ENCODE results near the gene HLA-DPA1. TPM values are rescaled to one million over a fixed set of nuclear protein-coding genes. Genes with fewer than 3 reads are reported as not detected.
"Not testable (repeated sequence)": the region's sequence is repeated elsewhere in the genome, so short reads cannot be mapped to it uniquely, and the experiment has no call there.

HLA-DPA1 gene
- total RNA-seq, 6 experiments from 2014 or later = 0.94 to 3.8 (median 1.9) TPM

DNA sequence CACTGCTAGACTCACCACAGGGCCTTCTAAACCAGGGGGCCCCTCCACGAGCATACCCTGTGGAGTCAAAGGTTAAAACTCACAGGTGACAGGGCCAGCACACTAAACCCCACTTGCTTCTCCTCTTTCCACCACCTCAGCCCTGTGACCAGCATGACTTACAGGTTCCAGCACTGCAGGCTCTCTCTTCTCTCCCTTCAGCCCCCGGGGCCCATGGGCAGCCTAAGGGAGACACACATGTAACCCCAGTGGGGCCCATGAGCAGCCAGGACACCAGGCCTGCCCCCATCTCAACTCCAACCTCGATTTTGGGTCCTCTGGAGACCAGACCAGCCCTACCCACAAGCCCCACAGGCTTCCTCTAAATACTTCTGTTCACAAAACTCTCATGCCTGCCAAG lies 30.3 kb upstream of the HLA-DPA1 start:
- no peaks in the 10 kb centered on the region for H3K36me3 Mint-ChIP-seq (ENCODE audit: low read depth)
- no peak overlapping the region for H3K4me3 Mint-ChIP-seq
- DNase-seq = no peak
- H3K27ac Mint-ChIP-seq = no peak overlapping the region
- peaks cover 27% of the 10 kb centered on the region for H3K9me3 Mint-ChIP-seq
- H3K4me1 Mint-ChIP-seq (ENCODE audit: low read depth) = no peaks in the 10 kb centered on the region
- peaks cover 19% of the 10 kb centered on the region for H3K27me3 Mint-ChIP-seq (ENCODE audit: insufficient read depth)
- TF ChIP-seq, protein P1, sequence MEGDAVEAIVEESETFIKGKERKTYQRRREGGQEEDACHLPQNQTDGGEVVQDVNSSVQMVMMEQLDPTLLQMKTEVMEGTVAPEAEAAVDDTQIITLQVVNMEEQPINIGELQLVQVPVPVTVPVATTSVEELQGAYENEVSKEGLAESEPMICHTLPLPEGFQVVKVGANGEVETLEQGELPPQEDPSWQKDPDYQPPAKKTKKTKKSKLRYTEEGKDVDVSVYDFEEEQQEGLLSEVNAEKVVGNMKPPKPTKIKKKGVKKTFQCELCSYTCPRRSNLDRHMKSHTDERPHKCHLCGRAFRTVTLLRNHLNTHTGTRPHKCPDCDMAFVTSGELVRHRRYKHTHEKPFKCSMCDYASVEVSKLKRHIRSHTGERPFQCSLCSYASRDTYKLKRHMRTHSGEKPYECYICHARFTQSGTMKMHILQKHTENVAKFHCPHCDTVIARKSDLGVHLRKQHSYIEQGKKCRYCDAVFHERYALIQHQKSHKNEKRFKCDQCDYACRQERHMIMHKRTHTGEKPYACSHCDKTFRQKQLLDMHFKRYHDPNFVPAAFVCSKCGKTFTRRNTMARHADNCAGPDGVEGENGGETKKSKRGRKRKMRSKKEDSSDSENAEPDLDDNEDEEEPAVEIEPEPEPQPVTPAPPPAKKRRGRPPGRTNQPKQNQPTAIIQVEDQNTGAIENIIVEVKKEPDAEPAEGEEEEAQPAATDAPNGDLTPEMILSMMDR (IDR thresholded peaks at IDR 0.05) = no peak

DNA sequence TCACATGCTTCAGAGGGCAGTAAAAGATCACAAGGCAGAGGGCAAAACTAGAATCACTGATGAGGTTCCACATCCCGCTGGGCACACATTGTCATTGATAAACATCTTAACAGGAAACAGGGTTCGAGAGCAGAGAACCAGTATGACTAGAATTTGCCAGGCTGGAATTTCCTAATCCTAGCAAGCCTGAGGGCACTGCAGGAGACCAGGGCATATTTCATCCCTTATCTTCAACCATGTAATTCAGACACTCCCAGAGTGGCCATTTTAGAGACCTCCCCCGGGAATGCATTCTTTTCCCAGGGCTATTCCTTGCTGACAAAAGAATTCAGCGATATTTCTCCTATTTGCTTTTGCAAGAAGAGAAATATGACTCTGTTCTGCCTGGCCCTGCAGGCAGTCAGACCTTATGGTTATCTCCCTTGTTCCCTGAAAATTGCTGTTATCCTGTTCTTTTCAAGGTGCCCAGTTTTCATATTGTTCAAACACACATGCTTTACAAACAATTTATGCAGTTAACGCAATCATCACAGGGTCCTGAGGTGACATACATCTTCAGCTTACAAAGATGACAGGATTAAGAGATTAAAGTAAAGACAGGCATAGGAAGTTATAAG lies 27.8 kb upstream of the HLA-DPA1 start:
- not testable (repeated sequence) for H3K4me3 Mint-ChIP-seq; H3K27ac Mint-ChIP-seq; H3K4me1 Mint-ChIP-seq (ENCODE audit: low read depth); DNase-seq; H3K36me3 Mint-ChIP-seq (ENCODE audit: low read depth)
- peaks cover 16% of the 10 kb centered on the region for H3K27me3 Mint-ChIP-seq (ENCODE audit: insufficient read depth)
- peaks cover 36% of the 10 kb centered on the region for H3K9me3 Mint-ChIP-seq

DNA sequence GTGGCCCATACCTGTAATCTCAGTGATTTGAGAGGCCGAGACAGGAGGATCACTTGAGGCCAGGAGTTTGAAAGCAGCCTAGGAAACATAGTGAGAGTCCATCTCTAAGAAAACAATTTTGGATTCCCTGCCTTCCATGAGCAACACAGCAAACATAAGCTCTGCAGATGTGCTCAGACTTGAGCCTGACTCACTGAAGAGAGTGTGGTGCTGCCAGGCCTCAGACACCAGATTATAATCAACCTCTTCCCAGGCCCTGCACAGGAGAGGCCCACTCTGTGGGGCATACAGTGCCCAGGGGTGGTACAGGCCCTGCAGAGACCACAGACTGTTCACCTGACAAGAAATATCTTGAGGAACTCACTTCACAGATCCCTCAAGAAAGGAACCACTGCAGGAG lies 22.2 kb upstream of the HLA-DPA1 start:
- H3K27me3 Mint-ChIP-seq (ENCODE audit: insufficient read depth) = peaks cover 27% of the 10 kb centered on the region
- no peak overlapping the region for H3K4me3 Mint-ChIP-seq
- H3K27ac Mint-ChIP-seq = no peak overlapping the region
- no peaks in the 10 kb centered on the region for H3K36me3 Mint-ChIP-seq (ENCODE audit: low read depth)
- no peaks in the 10 kb centered on the region for H3K4me1 Mint-ChIP-seq (ENCODE audit: low read depth)
- TF ChIP-seq, protein P1 (IDR thresholded peaks at IDR 0.05) = no peak
- DNase-seq = peak; percentile 11
- H3K9me3 Mint-ChIP-seq = peaks cover 24% of the 10 kb centered on the region; the same call in 1 of the 2 replicates

DNA sequence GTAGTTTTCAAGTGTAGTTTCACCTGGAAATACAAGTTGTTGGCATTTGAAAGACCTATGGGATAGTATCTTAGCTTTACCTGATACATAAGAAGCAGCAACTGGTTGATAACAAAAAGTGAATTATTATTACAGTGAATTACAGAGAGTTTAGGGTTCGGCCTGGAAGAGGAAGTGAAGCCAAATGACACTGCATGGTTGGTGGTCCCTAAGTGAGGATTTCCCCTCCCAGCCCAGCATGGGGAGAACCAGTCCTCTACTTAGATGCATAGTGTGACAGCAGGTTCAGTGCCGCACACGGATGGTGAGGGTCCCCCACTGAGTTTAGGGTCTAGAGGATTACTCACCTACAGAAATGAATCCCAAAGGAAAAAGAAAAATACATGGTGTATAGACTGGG lies 20.4 kb upstream of the HLA-DPA1 start:
- Mint-ChIP-seq H3K4me3 (no peak overlapping the region), H3K9me3 (peaks cover 9% of the 10 kb centered on the region; the same call in 1 of the 2 replicates), H3K27me3 (ENCODE audit: insufficient read depth) (peaks cover 29% of the 10 kb centered on the region), H3K36me3 (ENCODE audit: low read depth) (no peaks in the 10 kb centered on the region), H3K4me1 (ENCODE audit: low read depth) (no peaks in the 10 kb centered on the region; the same call in 1 of the 2 replicates), H3K27ac (no peak overlapping the region)
- TF ChIP-seq, protein P1 (IDR thresholded peaks at IDR 0.05) = no peak
- no peak for DNase-seq

DNA sequence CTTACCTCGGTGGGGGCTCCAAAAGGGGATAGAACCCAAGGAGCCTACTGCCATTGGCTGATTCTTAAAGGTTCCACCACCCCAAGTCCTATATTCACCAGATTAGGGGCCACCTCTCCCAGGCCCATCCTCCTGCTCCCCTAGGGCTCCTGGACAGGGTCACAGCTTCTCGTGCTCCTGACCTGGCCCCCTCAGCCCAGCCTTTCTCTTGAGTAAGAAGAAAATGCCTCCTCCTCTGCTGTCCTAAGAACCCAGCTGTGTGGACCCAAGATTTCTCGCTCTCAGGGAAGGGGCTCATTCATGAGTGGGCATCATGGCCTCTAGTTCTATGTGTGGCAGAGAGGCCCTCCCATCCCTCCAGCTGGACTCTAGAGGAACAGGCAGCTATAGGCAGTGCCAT lies 18.9 kb upstream of the HLA-DPA1 start:
- peaks cover 26% of the 10 kb centered on the region for H3K27me3 Mint-ChIP-seq (ENCODE audit: insufficient read depth)
- DNase-seq = no peak
- H3K9me3 Mint-ChIP-seq = no peaks in the 10 kb centered on the region; the same call in 1 of the 2 replicates
- no peak overlapping the region for H3K27ac Mint-ChIP-seq
- peaks cover 4% of the 10 kb centered on the region; the same call in 1 of the 2 replicates for H3K4me1 Mint-ChIP-seq (ENCODE audit: low read depth)
- TF ChIP-seq, protein P1 (IDR thresholded peaks at IDR 0.05) = no peak
- no peaks in the 10 kb centered on the region for H3K36me3 Mint-ChIP-seq (ENCODE audit: low read depth)
- H3K4me3 Mint-ChIP-seq = no peak overlapping the region

DNA sequence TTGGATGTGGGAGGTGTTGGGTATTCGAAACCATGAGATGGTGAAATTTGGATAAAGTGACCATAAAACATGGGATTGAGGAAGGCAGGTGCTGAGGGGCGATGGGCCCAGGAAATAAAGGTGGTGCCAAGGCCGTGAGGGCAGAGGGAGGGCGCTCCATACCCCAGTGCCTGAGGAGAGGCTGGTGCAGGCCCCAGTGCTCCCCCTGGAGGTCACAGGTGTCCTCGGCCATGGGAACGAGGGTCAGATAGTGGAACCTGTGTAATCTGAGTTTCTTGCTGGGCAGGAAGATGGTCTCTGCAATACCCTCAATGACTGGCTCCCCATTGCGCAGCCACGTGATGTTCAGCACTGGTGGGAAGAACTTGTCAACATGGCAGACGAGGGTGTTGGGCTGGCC lies 18.5 kb upstream of the HLA-DPA1 start:
- TF ChIP-seq, protein P1 (IDR thresholded peaks at IDR 0.05) = peak; percentile 72
- Mint-ChIP-seq H3K27me3 (ENCODE audit: insufficient read depth) (peaks cover 26% of the 10 kb centered on the region), H3K4me3 (no peak overlapping the region), H3K9me3 (no peaks in the 10 kb centered on the region), H3K27ac (no peak overlapping the region), H3K4me1 (ENCODE audit: low read depth) (peaks cover 4% of the 10 kb centered on the region; the same call in 1 of the 2 replicates), H3K36me3 (ENCODE audit: low read depth) (no peaks in the 10 kb centered on the region)
- no peak for DNase-seq

Measured in HFFc6 (cell line).